Adrenal gland (tissue), 5 donors: ENCODE results near the gene DNAJB8.

Experiments used
- POLR2A ChIP-seq, 2 donors: fragments of 450-650 bp; IDR thresholded peaks; one replicate each; pipeline ENCODE4 v1.6.1; 2017; ENCODE audit warnings: antibody characterized with exemption in 2 of 2, mild to moderate bottlenecking in 2 of 2, moderate library complexity in 1 of 2
- TF ChIP-seq, protein P1 (sequence below), 6 experiments: fragments of 450-650 bp in 4 of 6; fragments of 200-600 bp in 2 of 6; sonication (generic) in 1 of 6; IDR thresholded peaks; 1 replicate in 5 of 6; 2 replicates in 1 of 6; pipeline versions ENCODE4 v1.5.1 to v1.8.0; 2016 to 2021; ENCODE audit warnings: antibody characterized with exemption in 6 of 6, mild to moderate bottlenecking in 2 of 6, moderate library complexity in 1 of 6
- donor health status: DM: no; HTN: no; CAD: no.

DNA sequence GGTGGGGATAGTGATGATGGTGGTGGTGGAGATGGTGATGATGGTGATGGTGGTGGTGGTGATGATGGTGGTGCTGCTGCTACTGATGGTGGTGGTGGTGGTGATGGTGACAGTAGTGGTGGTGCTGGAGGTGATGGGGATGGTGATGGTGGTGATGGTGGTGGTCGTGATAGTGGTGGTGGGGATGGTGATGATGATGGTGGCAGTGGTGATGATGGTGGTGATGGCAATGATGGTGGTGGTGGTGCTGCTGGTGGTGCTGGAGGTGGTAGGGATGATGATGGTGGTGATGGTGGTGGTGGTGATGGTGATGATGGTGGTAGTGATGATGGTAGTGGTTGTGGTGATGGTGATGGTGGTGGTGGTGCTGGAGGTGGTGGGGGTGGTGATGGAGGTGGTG, 21.3 kb downstream of the DNAJB8 start:
- no peak for TF ChIP-seq POLR2A (IDR thresholded peaks at IDR 0.05)
- TF ChIP-seq, protein P1, sequence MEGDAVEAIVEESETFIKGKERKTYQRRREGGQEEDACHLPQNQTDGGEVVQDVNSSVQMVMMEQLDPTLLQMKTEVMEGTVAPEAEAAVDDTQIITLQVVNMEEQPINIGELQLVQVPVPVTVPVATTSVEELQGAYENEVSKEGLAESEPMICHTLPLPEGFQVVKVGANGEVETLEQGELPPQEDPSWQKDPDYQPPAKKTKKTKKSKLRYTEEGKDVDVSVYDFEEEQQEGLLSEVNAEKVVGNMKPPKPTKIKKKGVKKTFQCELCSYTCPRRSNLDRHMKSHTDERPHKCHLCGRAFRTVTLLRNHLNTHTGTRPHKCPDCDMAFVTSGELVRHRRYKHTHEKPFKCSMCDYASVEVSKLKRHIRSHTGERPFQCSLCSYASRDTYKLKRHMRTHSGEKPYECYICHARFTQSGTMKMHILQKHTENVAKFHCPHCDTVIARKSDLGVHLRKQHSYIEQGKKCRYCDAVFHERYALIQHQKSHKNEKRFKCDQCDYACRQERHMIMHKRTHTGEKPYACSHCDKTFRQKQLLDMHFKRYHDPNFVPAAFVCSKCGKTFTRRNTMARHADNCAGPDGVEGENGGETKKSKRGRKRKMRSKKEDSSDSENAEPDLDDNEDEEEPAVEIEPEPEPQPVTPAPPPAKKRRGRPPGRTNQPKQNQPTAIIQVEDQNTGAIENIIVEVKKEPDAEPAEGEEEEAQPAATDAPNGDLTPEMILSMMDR (IDR thresholded peaks at IDR 0.05): no peak
